Suprapubic skin (tissue), 4 donors: ENCODE data around the gene ATAD3B. TPM values are rescaled to one million over a fixed set of nuclear protein-coding genes. Genes with fewer than 3 reads are reported as not detected.

ENCODE experiments used
- DNase-seq, 2 donors: peaks; one replicate each; pipeline ENCODE4 v3.0.0-alpha.2; 2019; ENCODE audit warnings: low spot score in 2 of 2
- H3K27ac ChIP-seq: fragments of 200-600 bp; sonication (generic); one replicate; pipeline ENCODE4 v1.5.1; 2019
- H3K27me3 ChIP-seq: fragments of 200-600 bp; sonication (generic); one replicate; pipeline ENCODE4 v1.5.1; 2019
- H3K36me3 ChIP-seq: fragments of 200-600 bp; sonication (generic); one replicate; pipeline ENCODE4 v1.5.1; 2019
- H3K4me1 ChIP-seq: fragments of 200-600 bp; sonication (generic); one replicate; pipeline ENCODE4 v1.5.1; 2019
- H3K4me3 ChIP-seq: fragments of 200-600 bp; sonication (generic); one replicate; pipeline ENCODE4 v1.5.1; 2019; ENCODE audit warnings: mild to moderate bottlenecking
- H3K9me3 ChIP-seq: fragments of 200-600 bp; sonication (generic); one replicate; pipeline ENCODE4 v1.5.1; 2019
- EP300 ChIP-seq: sonication (generic); formaldehyde crosslinking; IDR thresholded peaks from one replicate; pipeline ENCODE4 v1.6.1; 2017; ENCODE audit warnings: antibody characterized with exemption
- POLR2A ChIP-seq, 2 donors: fragments of 450-650 bp; IDR thresholded peaks; one replicate each; pipeline ENCODE4 v1.6.1; 2017; ENCODE audit warnings: antibody characterized with exemption in 2 of 2, mild to moderate bottlenecking in 2 of 2, moderate library complexity in 2 of 2
- POLR2AphosphoS5 ChIP-seq, 3 donors: sonication (generic); formaldehyde crosslinking; IDR thresholded peaks; one replicate each; pipeline ENCODE4 v1.6.1; 2017; ENCODE audit warnings: antibody characterized with exemption in 3 of 3
- WGBS: methylation state at CpG from one replicate; pipeline ENCODE4 v1.1.5; 2018; 5-methylcytosine and 5-hydroxymethylcytosine counted together
- total RNA-seq, 4 donors: library from RNA; depleted of rRNA; stranded (reverse); fragments of >200 nt; gene quantifications; one replicate each; pipeline ENCODE4 v1.1.0, GENCODE V29; 2016
- TF ChIP-seq, protein P1 (sequence below), 2 donors: fragments of 200-600 bp in 1 of 2; fragments of 450-650 bp in 1 of 2; sonication (generic) in 1 of 2; IDR thresholded peaks; one replicate each; pipeline ENCODE4 v1.5.1; 2016 to 2019; ENCODE audit warnings: antibody characterized with exemption in 2 of 2, mild to moderate bottlenecking in 1 of 2, moderate library complexity in 1 of 2

The ATAD3B gene
- total RNA-seq, 4 donors from 2014 or later = 18.5 to 71.9 (median 23.7) TPM

DNA sequence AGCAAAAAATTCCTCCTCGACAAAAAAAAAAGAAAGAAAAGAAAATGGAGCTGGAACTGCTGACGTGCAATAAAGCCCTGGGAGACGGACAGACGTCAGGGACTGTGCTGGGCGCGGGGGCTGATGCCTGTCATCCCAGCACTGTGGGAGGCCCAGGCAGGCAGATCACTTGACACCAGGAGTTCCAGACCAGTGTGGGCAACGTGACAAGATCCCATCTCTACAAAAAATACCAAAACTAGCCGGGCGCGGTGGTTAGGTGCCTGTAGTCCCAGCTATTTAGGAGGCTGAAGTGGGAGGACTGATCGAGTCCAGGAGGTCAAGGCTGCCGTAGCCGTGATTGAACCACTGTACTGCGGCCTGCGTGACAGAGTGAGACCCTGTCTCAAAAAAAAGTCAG is 46.9 kb upstream of the ATAD3B start:
- Histone ChIP-seq H3K9me3 (no peaks in the 10 kb centered on the region), H3K36me3 (no peaks in the 10 kb centered on the region), H3K27me3 (peaks cover 14% of the 10 kb centered on the region), H3K4me1 (peaks cover 42% of the 10 kb centered on the region), H3K27ac (no peak overlapping the region), H3K4me3 (no peak overlapping the region)
- DNase-seq = no peak
- TF ChIP-seq POLR2AphosphoS5 (IDR thresholded peaks at IDR 0.05) = no peak
- TF ChIP-seq, protein P1, sequence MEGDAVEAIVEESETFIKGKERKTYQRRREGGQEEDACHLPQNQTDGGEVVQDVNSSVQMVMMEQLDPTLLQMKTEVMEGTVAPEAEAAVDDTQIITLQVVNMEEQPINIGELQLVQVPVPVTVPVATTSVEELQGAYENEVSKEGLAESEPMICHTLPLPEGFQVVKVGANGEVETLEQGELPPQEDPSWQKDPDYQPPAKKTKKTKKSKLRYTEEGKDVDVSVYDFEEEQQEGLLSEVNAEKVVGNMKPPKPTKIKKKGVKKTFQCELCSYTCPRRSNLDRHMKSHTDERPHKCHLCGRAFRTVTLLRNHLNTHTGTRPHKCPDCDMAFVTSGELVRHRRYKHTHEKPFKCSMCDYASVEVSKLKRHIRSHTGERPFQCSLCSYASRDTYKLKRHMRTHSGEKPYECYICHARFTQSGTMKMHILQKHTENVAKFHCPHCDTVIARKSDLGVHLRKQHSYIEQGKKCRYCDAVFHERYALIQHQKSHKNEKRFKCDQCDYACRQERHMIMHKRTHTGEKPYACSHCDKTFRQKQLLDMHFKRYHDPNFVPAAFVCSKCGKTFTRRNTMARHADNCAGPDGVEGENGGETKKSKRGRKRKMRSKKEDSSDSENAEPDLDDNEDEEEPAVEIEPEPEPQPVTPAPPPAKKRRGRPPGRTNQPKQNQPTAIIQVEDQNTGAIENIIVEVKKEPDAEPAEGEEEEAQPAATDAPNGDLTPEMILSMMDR (IDR thresholded peaks at IDR 0.05) = no peak
- no peak for TF ChIP-seq EP300
- TF ChIP-seq POLR2A (IDR thresholded peaks at IDR 0.05) = no peak
- 79% methylated on average over 15 of the region's 15 CpGs for WGBS

DNA sequence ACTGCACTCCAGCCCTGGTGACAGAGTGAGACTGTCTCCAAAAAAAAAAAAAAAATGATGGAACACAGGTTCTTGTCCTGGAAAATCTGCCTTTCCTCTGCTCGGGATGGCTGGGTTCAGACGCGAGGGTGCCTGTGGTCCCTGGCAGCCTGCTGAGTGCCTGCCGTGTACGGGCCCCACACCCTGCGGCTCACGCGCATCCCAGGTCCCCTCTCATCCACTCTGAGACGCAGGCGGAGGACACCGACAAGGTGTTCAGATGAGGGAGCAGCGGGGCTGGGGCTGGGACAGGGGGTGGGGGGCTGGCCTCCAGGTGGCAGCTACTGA is 46.2 kb upstream of the ATAD3B start:
- no peak overlapping the region for H3K27ac ChIP-seq
- WGBS = no CpG with 5 or more reads among the region's 12 CpGs
- no peak overlapping the region for H3K4me3 ChIP-seq
- H3K36me3 ChIP-seq = no peaks in the 10 kb centered on the region
- H3K27me3 ChIP-seq = peaks cover 14% of the 10 kb centered on the region
- H3K4me1 ChIP-seq = peaks cover 44% of the 10 kb centered on the region
- DNase-seq = no peak
- H3K9me3 ChIP-seq = no peaks in the 10 kb centered on the region
- no peak for TF ChIP-seq POLR2AphosphoS5 (IDR thresholded peaks at IDR 0.05)
- TF ChIP-seq, protein P1 (IDR thresholded peaks at IDR 0.05) = no peak
- no peak for TF ChIP-seq POLR2A (IDR thresholded peaks at IDR 0.05)
- TF ChIP-seq EP300 = no peak

DNA sequence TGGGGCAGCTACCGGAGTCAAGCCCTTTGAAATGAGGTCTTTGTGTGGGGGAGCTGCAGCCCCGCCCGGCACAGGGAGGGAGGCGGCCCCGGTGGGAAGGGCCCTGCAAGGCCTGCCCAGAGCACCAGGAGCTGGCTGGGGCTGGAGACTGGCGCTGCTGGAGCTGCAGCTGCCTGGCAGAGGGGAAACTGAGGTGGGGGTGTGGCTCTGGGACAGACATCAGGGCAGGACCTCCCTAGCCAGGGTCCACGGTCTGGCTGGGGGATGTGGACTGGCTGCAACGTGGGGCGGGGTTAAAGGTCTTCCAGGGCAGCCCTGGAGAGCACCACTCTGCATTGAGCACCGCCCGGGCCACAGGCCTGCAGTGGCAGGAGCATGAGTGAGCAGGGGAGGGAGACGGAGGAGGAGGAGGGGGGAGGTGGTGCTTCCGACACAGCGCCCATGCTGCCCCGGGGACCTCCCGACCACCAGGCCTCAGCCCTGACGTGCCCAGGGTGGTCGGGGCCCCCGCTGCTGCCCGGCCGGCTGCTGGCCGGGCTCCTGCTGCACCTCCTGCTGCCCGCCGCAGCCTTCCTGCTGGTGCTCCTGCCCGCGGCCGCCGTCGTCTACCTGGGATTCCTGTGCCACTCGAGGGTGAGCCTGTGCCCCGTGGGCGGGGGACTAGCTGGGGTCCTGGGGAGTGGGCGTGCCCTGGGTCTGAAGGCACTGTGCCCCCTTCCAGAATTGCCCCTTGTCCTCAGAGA is 45.6 kb upstream of the ATAD3B start:
- TF ChIP-seq POLR2AphosphoS5 (IDR thresholded peaks at IDR 0.05) (no peak), POLR2A (IDR thresholded peaks at IDR 0.05) (no peak), EP300 (no peak)
- TF ChIP-seq, protein P1 (IDR thresholded peaks at IDR 0.05) = no peak
- no peak overlapping the region for H3K4me3 ChIP-seq
- WGBS = 0% methylated on average over 7 of the region's 33 CpGs
- DNase-seq = no peak
- H3K27me3 ChIP-seq = peaks cover 14% of the 10 kb centered on the region
- H3K4me1 ChIP-seq = peaks cover 44% of the 10 kb centered on the region
- H3K36me3 ChIP-seq = no peaks in the 10 kb centered on the region
- no peaks in the 10 kb centered on the region for H3K9me3 ChIP-seq
- no peak overlapping the region for H3K27ac ChIP-seq

- Histone ChIP-seq H3K4me3 (no peak overlapping the region), H3K27ac (no peak overlapping the region), H3K4me1 (peaks cover 44% of the 10 kb centered on the region)
Measured at GRCh38 chr1:1426496-1427105, 45.0 kb upstream of the ATAD3B start.

More at GRCh38 chr1:1426496-1427105, 45.0 kb upstream of the ATAD3B start:
- Histone ChIP-seq H3K27me3 (peaks cover 14% of the 10 kb centered on the region), H3K9me3 (no peaks in the 10 kb centered on the region), H3K36me3 (no peaks in the 10 kb centered on the region)
- DNase-seq = no peak
- 59% methylated on average over 16 of the region's 19 CpGs for WGBS
- no peak for TF ChIP-seq POLR2A (IDR thresholded peaks at IDR 0.05)
- no peak for TF ChIP-seq EP300
- TF ChIP-seq, protein P1 (IDR thresholded peaks at IDR 0.05) = no peak
- no peak for TF ChIP-seq POLR2AphosphoS5 (IDR thresholded peaks at IDR 0.05)
